Neural crest cell (in vitro differentiated cells): ENCODE results near the gene PIWIL4. TPM values are rescaled to one million over a fixed set of nuclear protein-coding genes. Genes with fewer than 3 reads are reported as not detected.
"Not testable (repeated sequence)": the region's sequence is repeated elsewhere in the genome, so short reads cannot be mapped to it uniquely, and the experiment has no call there.

Source experiments
- DNase-seq: peaks from one replicate; pipeline ENCODE4 v3.0.0; 2021; ENCODE audit warnings: low read depth, mixed read lengths, low spot score
- H3K27ac Mint-ChIP-seq: one replicate; pipeline ENCODE4 v1.8.0; 2021; ENCODE audit warnings: mild to moderate bottlenecking, mixed read lengths; ENCODE audit not compliant: unreplicated experiment
- H3K27me3 Mint-ChIP-seq: 2 replicates; pipeline ENCODE4 v1.8.0; 2021; ENCODE audit warnings: low read depth, mild to moderate bottlenecking, mixed read lengths
- H3K36me3 Mint-ChIP-seq: 2 replicates; pipeline ENCODE4 v1.8.0; 2021; ENCODE audit warnings: low read depth, mild to moderate bottlenecking, mixed read lengths
- H3K4me1 Mint-ChIP-seq: 2 replicates; pipeline ENCODE4 v1.8.0; 2021; ENCODE audit warnings: mixed read lengths
- H3K4me3 Mint-ChIP-seq: one replicate; pipeline ENCODE4 v1.8.0; 2021; ENCODE audit warnings: mild to moderate bottlenecking, mixed read lengths
- H3K9me3 Mint-ChIP-seq: 2 replicates; pipeline ENCODE4 v1.8.0; 2021; ENCODE audit warnings: mixed read lengths
- CTCF ChIP-seq: fragments of 200-600 bp; sonication (generic); conservative IDR thresholded peaks from 2 replicates; pipeline ENCODE4 v1.5.0; 2021; ENCODE audit warnings: antibody characterized with exemption, mild to moderate bottlenecking
- total RNA-seq: library from RNA; stranded (reverse); gene quantifications from 2 replicates; pipeline ENCODE4 v1.2.1, GENCODE V29; 2021

The PIWIL4 gene
- total RNA-seq, 1 donor from 2014 or later = 0.72 TPM

GRCh38 chr11:94550513-94550912 lies 16.7 kb upstream of the PIWIL4 start:
- H3K4me1 Mint-ChIP-seq = peaks cover 24% of the 10 kb centered on the region
- no peak for DNase-seq
- H3K27me3 Mint-ChIP-seq = peaks cover 3% of the 10 kb centered on the region
- peaks cover 2% of the 10 kb centered on the region for H3K36me3 Mint-ChIP-seq
- TF ChIP-seq CTCF = no peak
- H3K9me3 Mint-ChIP-seq = no peaks in the 10 kb centered on the region
- H3K27ac Mint-ChIP-seq = no peak overlapping the region
- no peak overlapping the region for H3K4me3 Mint-ChIP-seq

GRCh38 chr11:94553938-94554337 lies 13.2 kb upstream of the PIWIL4 start:
- Mint-ChIP-seq H3K4me1 (peaks cover 5% of the 10 kb centered on the region), H3K27ac (no peak overlapping the region), H3K4me3 (no peak overlapping the region), H3K27me3 (no peaks in the 10 kb centered on the region), H3K9me3 (no peaks in the 10 kb centered on the region), H3K36me3 (no peaks in the 10 kb centered on the region)
- no peak for DNase-seq
- no peak for TF ChIP-seq CTCF

- peaks cover 16% of the 10 kb centered on the region for H3K4me1 Mint-ChIP-seq
- H3K27ac Mint-ChIP-seq, DNase-seq, H3K36me3 Mint-ChIP-seq, H3K9me3 Mint-ChIP-seq, H3K27me3 Mint-ChIP-seq, H3K4me3 Mint-ChIP-seq: not testable (repeated sequence)
These were observed 11.3 kb upstream of the PIWIL4 start for GRCh38 chr11:94555752-94556329.

- Mint-ChIP-seq H3K27me3 (no peaks in the 10 kb centered on the region), H3K27ac (no peak overlapping the region), H3K36me3 (no peaks in the 10 kb centered on the region), H3K9me3 (no peaks in the 10 kb centered on the region), H3K4me3 (no peak overlapping the region), H3K4me1 (peaks cover 19% of the 10 kb centered on the region)
- no peak for DNase-seq
- TF ChIP-seq CTCF = no peak
These were observed 9.7 kb upstream of the PIWIL4 start for GRCh38 chr11:94557421-94557820.

- H3K36me3 Mint-ChIP-seq = no peaks in the 10 kb centered on the region
- no peak overlapping the region for H3K27ac Mint-ChIP-seq
- no peaks in the 10 kb centered on the region for H3K27me3 Mint-ChIP-seq
- H3K4me3 Mint-ChIP-seq = no peak overlapping the region
- no peak for TF ChIP-seq CTCF
- H3K9me3 Mint-ChIP-seq = no peaks in the 10 kb centered on the region
- DNase-seq = no peak
- peaks cover 23% of the 10 kb centered on the region for H3K4me1 Mint-ChIP-seq
These were observed 9.2 kb upstream of the PIWIL4 start for GRCh38 chr11:94557992-94558391.

GRCh38 chr11:94558468-94558867 lies 8.7 kb upstream of the PIWIL4 start:
- TF ChIP-seq CTCF = no peak
- no peaks in the 10 kb centered on the region for H3K36me3 Mint-ChIP-seq
- peaks cover 25% of the 10 kb centered on the region for H3K4me1 Mint-ChIP-seq
- no peak overlapping the region for H3K27ac Mint-ChIP-seq
- no peak overlapping the region for H3K4me3 Mint-ChIP-seq
- no peaks in the 10 kb centered on the region for H3K27me3 Mint-ChIP-seq
- DNase-seq = no peak
- no peaks in the 10 kb centered on the region for H3K9me3 Mint-ChIP-seq
